ENCODE data around the gene CSRP3.

The CSRP3 gene

GRCh38 chr11:19240420-19241259 lies 38.9 kb upstream of the CSRP3 start, which contains the start of gene E2F8:
Gene E2F8, minus strand, starts transcription at chr11:19240945. Its CDS starts 824 bp downstream, at chr11:19240121.
- H3K27me3 ChIP-seq (ENCODE audit: control insufficient read depth, insufficient read depth, low read length) = peaks cover 16% of the 10 kb centered on the region; the same call in 1 of the 2 replicates
- no CpG with 5 or more reads among the region's 59 CpGs for WGBS (ENCODE audit: insufficient coverage, insufficient read length)

GRCh38 chr11:19239039-19239438 lies 37.3 kb upstream of the CSRP3 start:
- WGBS (ENCODE audit: insufficient coverage, insufficient read length) = no CpG with 5 or more reads among the region's 3 CpGs
- H3K4me1 ChIP-seq (ENCODE audit: control insufficient read depth, insufficient read depth, low read length) = no peaks in the 10 kb centered on the region
- H3K27me3 ChIP-seq (ENCODE audit: control insufficient read depth, insufficient read depth, low read length) = peaks cover 14% of the 10 kb centered on the region; the same call in 1 of the 2 replicates
- H3K4me3 ChIP-seq (ENCODE audit: low read length) = no peak overlapping the region
- no peaks in the 10 kb centered on the region for H3K9me3 ChIP-seq (ENCODE audit: control insufficient read depth, insufficient read depth, low read length)
- H3K36me3 ChIP-seq (ENCODE audit: control insufficient read depth, insufficient read depth, low read length) = peaks cover 3% of the 10 kb centered on the region; the same call in 1 of the 2 replicates
- DNase-seq (ENCODE audit: low read depth, low spot score) = no peak
- H3K27ac ChIP-seq (ENCODE audit: low read length) = no peak overlapping the region

More at GRCh38 chr11:19240420-19241259, 38.9 kb upstream of the CSRP3 start, which contains the start of gene E2F8:
- Histone ChIP-seq H3K4me1 (ENCODE audit: control insufficient read depth, insufficient read depth, low read length) (no peaks in the 10 kb centered on the region), H3K27ac (ENCODE audit: low read length) (no peak within 1 kb of the TSS), H3K4me3 (ENCODE audit: low read length) (peak within 1 kb of the TSS; percentile 60), H3K9me3 (ENCODE audit: control insufficient read depth, insufficient read depth, low read length) (no peaks in the 10 kb centered on the region), H3K36me3 (ENCODE audit: control insufficient read depth, insufficient read depth, low read length) (0 out of 2 replicates have a peak, but pooled peaks cover 3% of the 10 kb centered on the region)
- DNase-seq (ENCODE audit: low read depth, low spot score) = peak; percentile 87

GRCh38 chr11:19237813-19238212 lies 36.0 kb upstream of the CSRP3 start:
- H3K36me3 ChIP-seq (ENCODE audit: control insufficient read depth, insufficient read depth, low read length) = peaks cover 6% of the 10 kb centered on the region; the same call in 1 of the 2 replicates
- no peak overlapping the region for H3K27ac ChIP-seq (ENCODE audit: low read length)
- no peak for DNase-seq (ENCODE audit: low read depth, low spot score)
- H3K9me3 ChIP-seq (ENCODE audit: control insufficient read depth, insufficient read depth, low read length) = no peaks in the 10 kb centered on the region
- no peaks in the 10 kb centered on the region for H3K4me1 ChIP-seq (ENCODE audit: control insufficient read depth, insufficient read depth, low read length)
- no peak overlapping the region for H3K4me3 ChIP-seq (ENCODE audit: low read length)
- WGBS (ENCODE audit: insufficient coverage, insufficient read length) = no CpG with 5 or more reads among the region's 5 CpGs
- peaks cover 5% of the 10 kb centered on the region; the same call in 1 of the 2 replicates for H3K27me3 ChIP-seq (ENCODE audit: control insufficient read depth, insufficient read depth, low read length)

- Histone ChIP-seq H3K27ac (ENCODE audit: low read length) (no peak overlapping the region), H3K9me3 (ENCODE audit: control insufficient read depth, insufficient read depth, low read length) (no peaks in the 10 kb centered on the region), H3K4me1 (ENCODE audit: control insufficient read depth, insufficient read depth, low read length) (no peaks in the 10 kb centered on the region), H3K4me3 (ENCODE audit: low read length) (no peak overlapping the region), H3K36me3 (ENCODE audit: control insufficient read depth, insufficient read depth, low read length) (peaks cover 6% of the 10 kb centered on the region; the same call in 1 of the 2 replicates), H3K27me3 (ENCODE audit: control insufficient read depth, insufficient read depth, low read length) (peaks cover 1% of the 10 kb centered on the region; the same call in 1 of the 2 replicates)
- WGBS (ENCODE audit: insufficient coverage, insufficient read length) = no CpG with 5 or more reads among the region's 8 CpGs
- no peak for DNase-seq (ENCODE audit: low read depth, low spot score)
These were observed 35.6 kb upstream of the CSRP3 start for GRCh38 chr11:19237381-19237780.

- no peak for DNase-seq (ENCODE audit: low read depth, low spot score)
- Histone ChIP-seq H3K4me1 (ENCODE audit: control insufficient read depth, insufficient read depth, low read length) (no peaks in the 10 kb centered on the region), H3K27me3 (ENCODE audit: control insufficient read depth, insufficient read depth, low read length) (no peaks in the 10 kb centered on the region), H3K36me3 (ENCODE audit: control insufficient read depth, insufficient read depth, low read length) (peaks cover 10% of the 10 kb centered on the region; the same call in 1 of the 2 replicates), H3K9me3 (ENCODE audit: control insufficient read depth, insufficient read depth, low read length) (no peaks in the 10 kb centered on the region), H3K4me3 (ENCODE audit: low read length) (no peak overlapping the region), H3K27ac (ENCODE audit: low read length) (no peak overlapping the region)
- no CpG with 5 or more reads among the region's 5 CpGs for WGBS (ENCODE audit: insufficient coverage, insufficient read length)
These were observed 32.5 kb upstream of the CSRP3 start for GRCh38 chr11:19234231-19234817.

GRCh38 chr11:19232910-19233503 lies 31.2 kb upstream of the CSRP3 start:
- peaks cover 10% of the 10 kb centered on the region; the same call in 1 of the 2 replicates for H3K36me3 ChIP-seq (ENCODE audit: control insufficient read depth, insufficient read depth, low read length)
- no peak for DNase-seq (ENCODE audit: low read depth, low spot score)
- no peaks in the 10 kb centered on the region for H3K9me3 ChIP-seq (ENCODE audit: control insufficient read depth, insufficient read depth, low read length)
- H3K4me3 ChIP-seq (ENCODE audit: low read length) = no peak overlapping the region
- no peak overlapping the region for H3K27ac ChIP-seq (ENCODE audit: low read length)
- no peaks in the 10 kb centered on the region for H3K4me1 ChIP-seq (ENCODE audit: control insufficient read depth, insufficient read depth, low read length)
- WGBS (ENCODE audit: insufficient coverage, insufficient read length) = no CpG with 5 or more reads among the region's 6 CpGs
- H3K27me3 ChIP-seq (ENCODE audit: control insufficient read depth, insufficient read depth, low read length) = no peaks in the 10 kb centered on the region

- WGBS (ENCODE audit: insufficient coverage, insufficient read length) = no CpG with 5 or more reads among the region's 5 CpGs
- no peaks in the 10 kb centered on the region for H3K27me3 ChIP-seq (ENCODE audit: control insufficient read depth, insufficient read depth, low read length)
- no peaks in the 10 kb centered on the region for H3K4me1 ChIP-seq (ENCODE audit: control insufficient read depth, insufficient read depth, low read length)
- peaks cover 14% of the 10 kb centered on the region; the same call in 1 of the 2 replicates for H3K36me3 ChIP-seq (ENCODE audit: control insufficient read depth, insufficient read depth, low read length)
- DNase-seq (ENCODE audit: low read depth, low spot score) = no peak
- no peak overlapping the region for H3K27ac ChIP-seq (ENCODE audit: low read length)
- H3K4me3 ChIP-seq (ENCODE audit: low read length) = no peak overlapping the region
- no peaks in the 10 kb centered on the region for H3K9me3 ChIP-seq (ENCODE audit: control insufficient read depth, insufficient read depth, low read length)
These were observed 27.9 kb upstream of the CSRP3 start for GRCh38 chr11:19229671-19230070.

- H3K36me3 ChIP-seq (ENCODE audit: control insufficient read depth, insufficient read depth, low read length) = peaks cover 14% of the 10 kb centered on the region; the same call in 1 of the 2 replicates
- H3K27ac ChIP-seq (ENCODE audit: low read length) = no peak overlapping the region
- WGBS (ENCODE audit: insufficient coverage, insufficient read length) = no CpG with 5 or more reads among the region's 3 CpGs
- no peak overlapping the region for H3K4me3 ChIP-seq (ENCODE audit: low read length)
- no peaks in the 10 kb centered on the region for H3K4me1 ChIP-seq (ENCODE audit: control insufficient read depth, insufficient read depth, low read length)
- H3K9me3 ChIP-seq (ENCODE audit: control insufficient read depth, insufficient read depth, low read length) = no peaks in the 10 kb centered on the region
- DNase-seq (ENCODE audit: low read depth, low spot score) = no peak
- H3K27me3 ChIP-seq (ENCODE audit: control insufficient read depth, insufficient read depth, low read length) = no peaks in the 10 kb centered on the region
These were observed 27.2 kb upstream of the CSRP3 start for GRCh38 chr11:19228968-19229367.

- no peak for DNase-seq (ENCODE audit: low read depth, low spot score)
- WGBS (ENCODE audit: insufficient coverage, insufficient read length) = no CpG with 5 or more reads among the region's 6 CpGs
- H3K4me3 ChIP-seq (ENCODE audit: low read length) = no peak overlapping the region
- no peak overlapping the region for H3K27ac ChIP-seq (ENCODE audit: low read length)
- H3K4me1 ChIP-seq (ENCODE audit: control insufficient read depth, insufficient read depth, low read length) = no peaks in the 10 kb centered on the region
- H3K9me3 ChIP-seq (ENCODE audit: control insufficient read depth, insufficient read depth, low read length) = no peaks in the 10 kb centered on the region
- H3K27me3 ChIP-seq (ENCODE audit: control insufficient read depth, insufficient read depth, low read length) = no peaks in the 10 kb centered on the region
- H3K36me3 ChIP-seq (ENCODE audit: control insufficient read depth, insufficient read depth, low read length) = peaks cover 11% of the 10 kb centered on the region; the same call in 1 of the 2 replicates
These were observed 24.8 kb upstream of the CSRP3 start for GRCh38 chr11:19226378-19227195.

All from iPS DF 6.9 (cell line).